ENCODE results near the gene PARVA. TPM values are rescaled to one million over a fixed set of nuclear protein-coding genes. Genes with fewer than 3 reads are reported as not detected.

Gene PARVA
- total RNA-seq, 1 experiment from 2014 or later = 29.1 TPM

DNA sequence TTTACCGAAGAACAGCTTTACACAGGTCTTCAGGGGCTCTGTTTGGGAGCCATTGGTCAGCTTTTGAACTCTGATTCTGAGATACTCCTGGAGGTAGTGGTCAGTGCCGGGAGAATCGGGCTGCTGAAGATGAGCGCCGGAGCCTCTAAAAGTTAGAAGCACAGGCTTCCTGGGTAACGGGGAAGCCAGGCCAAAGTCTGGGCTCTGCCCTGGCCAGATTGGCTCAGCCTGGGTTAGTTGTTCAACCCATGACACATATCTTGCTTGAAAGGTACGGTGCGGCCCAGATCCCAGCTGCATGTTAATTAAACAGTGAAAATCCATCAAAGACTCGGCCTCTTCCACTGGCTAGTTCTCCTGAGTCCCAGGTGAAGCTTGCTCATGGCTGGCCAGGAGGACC lies 18.0 kb downstream of the PARVA start:
- no peak overlapping the region for H3K4me3 ChIP-seq (ENCODE audit: low read depth in 2 of 2, low read length in 2 of 2)

DNA sequence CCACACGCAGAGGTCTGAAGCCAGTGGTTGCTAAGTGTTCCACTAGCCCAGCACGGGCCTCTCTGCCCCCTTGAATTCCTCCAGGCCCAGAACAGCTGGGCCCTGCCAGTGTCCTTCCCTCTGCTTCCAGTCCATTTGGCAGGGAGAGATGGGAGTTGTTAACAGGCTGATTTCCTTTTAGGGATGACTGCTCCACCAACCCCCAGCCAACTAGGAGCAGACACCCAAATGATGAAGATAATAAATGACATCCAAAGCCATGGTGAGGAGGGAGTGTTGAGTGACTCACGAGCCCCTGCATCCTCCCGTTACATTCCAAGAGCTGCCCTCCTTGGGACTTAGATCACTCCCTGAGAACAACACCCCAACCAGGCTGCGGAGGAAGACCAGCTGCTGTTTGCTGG lies 20.6 kb downstream of the PARVA start:
- intact Hi-C loops (cut with micrococcal nuclease; ENCODE audit: unreplicated experiment) (no loop called here), in situ Hi-C loops (cut with HindIII; ENCODE audit: low pct_unique_long_range_greater_than_20kb, low sequenced_read_pairs) (no loop called here)
- BruUV-seq (replicated peaks) = no TSS peak
- H3K27me3 ChIP-seq (ENCODE audit: control insufficient read depth, insufficient read depth, low read length) = no peaks in the 10 kb centered on the region
- H3K4me1 ChIP-seq (ENCODE audit: control insufficient read depth, insufficient read depth, low read length) = no peaks in the 10 kb centered on the region
- DNase-seq (ENCODE audit: low read depth, low spot score) (no peak), ATAC-seq (no peak)
- H3K27ac ChIP-seq (ENCODE audit: low read length) = no peak overlapping the region
- no peak overlapping the region for H3K4me3 ChIP-seq (ENCODE audit: low read depth in 2 of 2, low read length in 2 of 2)
- peaks cover 13% of the 10 kb centered on the region for H3K9me3 ChIP-seq (ENCODE audit: control insufficient read depth, insufficient read depth, low read depth, low read length)
- ChIA-PET CTCF (no interaction called here), POLR2A (no interaction called here)
- TF ChIP-seq SIN3A (IDR thresholded peaks at IDR 0.05; ENCODE audit: borderline replicate concordance, insufficient read depth, low read depth, low read length) (no peak), POLR2AphosphoS5 (IDR thresholded peaks at IDR 0.05; ENCODE audit: low read depth, low read length) (no peak), TCF7L2 (IDR thresholded peaks at IDR 0.05; ENCODE audit: low read depth, low read length) (no peak)
- TF ChIP-seq, protein P1, sequence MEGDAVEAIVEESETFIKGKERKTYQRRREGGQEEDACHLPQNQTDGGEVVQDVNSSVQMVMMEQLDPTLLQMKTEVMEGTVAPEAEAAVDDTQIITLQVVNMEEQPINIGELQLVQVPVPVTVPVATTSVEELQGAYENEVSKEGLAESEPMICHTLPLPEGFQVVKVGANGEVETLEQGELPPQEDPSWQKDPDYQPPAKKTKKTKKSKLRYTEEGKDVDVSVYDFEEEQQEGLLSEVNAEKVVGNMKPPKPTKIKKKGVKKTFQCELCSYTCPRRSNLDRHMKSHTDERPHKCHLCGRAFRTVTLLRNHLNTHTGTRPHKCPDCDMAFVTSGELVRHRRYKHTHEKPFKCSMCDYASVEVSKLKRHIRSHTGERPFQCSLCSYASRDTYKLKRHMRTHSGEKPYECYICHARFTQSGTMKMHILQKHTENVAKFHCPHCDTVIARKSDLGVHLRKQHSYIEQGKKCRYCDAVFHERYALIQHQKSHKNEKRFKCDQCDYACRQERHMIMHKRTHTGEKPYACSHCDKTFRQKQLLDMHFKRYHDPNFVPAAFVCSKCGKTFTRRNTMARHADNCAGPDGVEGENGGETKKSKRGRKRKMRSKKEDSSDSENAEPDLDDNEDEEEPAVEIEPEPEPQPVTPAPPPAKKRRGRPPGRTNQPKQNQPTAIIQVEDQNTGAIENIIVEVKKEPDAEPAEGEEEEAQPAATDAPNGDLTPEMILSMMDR (IDR thresholded peaks at IDR 0.05) = no peak
- TF ChIP-seq, protein P2, sequence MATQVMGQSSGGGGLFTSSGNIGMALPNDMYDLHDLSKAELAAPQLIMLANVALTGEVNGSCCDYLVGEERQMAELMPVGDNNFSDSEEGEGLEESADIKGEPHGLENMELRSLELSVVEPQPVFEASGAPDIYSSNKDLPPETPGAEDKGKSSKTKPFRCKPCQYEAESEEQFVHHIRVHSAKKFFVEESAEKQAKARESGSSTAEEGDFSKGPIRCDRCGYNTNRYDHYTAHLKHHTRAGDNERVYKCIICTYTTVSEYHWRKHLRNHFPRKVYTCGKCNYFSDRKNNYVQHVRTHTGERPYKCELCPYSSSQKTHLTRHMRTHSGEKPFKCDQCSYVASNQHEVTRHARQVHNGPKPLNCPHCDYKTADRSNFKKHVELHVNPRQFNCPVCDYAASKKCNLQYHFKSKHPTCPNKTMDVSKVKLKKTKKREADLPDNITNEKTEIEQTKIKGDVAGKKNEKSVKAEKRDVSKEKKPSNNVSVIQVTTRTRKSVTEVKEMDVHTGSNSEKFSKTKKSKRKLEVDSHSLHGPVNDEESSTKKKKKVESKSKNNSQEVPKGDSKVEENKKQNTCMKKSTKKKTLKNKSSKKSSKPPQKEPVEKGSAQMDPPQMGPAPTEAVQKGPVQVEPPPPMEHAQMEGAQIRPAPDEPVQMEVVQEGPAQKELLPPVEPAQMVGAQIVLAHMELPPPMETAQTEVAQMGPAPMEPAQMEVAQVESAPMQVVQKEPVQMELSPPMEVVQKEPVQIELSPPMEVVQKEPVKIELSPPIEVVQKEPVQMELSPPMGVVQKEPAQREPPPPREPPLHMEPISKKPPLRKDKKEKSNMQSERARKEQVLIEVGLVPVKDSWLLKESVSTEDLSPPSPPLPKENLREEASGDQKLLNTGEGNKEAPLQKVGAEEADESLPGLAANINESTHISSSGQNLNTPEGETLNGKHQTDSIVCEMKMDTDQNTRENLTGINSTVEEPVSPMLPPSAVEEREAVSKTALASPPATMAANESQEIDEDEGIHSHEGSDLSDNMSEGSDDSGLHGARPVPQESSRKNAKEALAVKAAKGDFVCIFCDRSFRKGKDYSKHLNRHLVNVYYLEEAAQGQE (IDR thresholded peaks at IDR 0.05; ENCODE audit: insufficient read depth in 1 of 2, low read depth in 2 of 2, low read length in 1 of 2) = no peak
- no peaks in the 10 kb centered on the region for H3K36me3 ChIP-seq (ENCODE audit: control insufficient read depth, insufficient read depth, low read length)

More for the DNA sequence above, 18.0 kb downstream of the PARVA start:
- POLR2A ChIA-PET = no interaction called here
- H3K27me3 ChIP-seq (ENCODE audit: control insufficient read depth, insufficient read depth, low read length) = no peaks in the 10 kb centered on the region
- CTCF ChIA-PET = no interaction called here
- intact Hi-C loops (cut with micrococcal nuclease; ENCODE audit: unreplicated experiment) (no loop called here), in situ Hi-C loops (cut with HindIII; ENCODE audit: low pct_unique_long_range_greater_than_20kb, low sequenced_read_pairs) (no loop called here)
- H3K36me3 ChIP-seq (ENCODE audit: control insufficient read depth, insufficient read depth, low read length) = no peaks in the 10 kb centered on the region
- TF ChIP-seq, protein P2 (IDR thresholded peaks at IDR 0.05; ENCODE audit: insufficient read depth in 1 of 2, low read depth in 2 of 2, low read length in 1 of 2) = no peak
- TF ChIP-seq TCF7L2 (IDR thresholded peaks at IDR 0.05; ENCODE audit: low read depth, low read length) = no peak
- TF ChIP-seq SIN3A (IDR thresholded peaks at IDR 0.05; ENCODE audit: borderline replicate concordance, insufficient read depth, low read depth, low read length) = no peak
- TF ChIP-seq, protein P1 (IDR thresholded peaks at IDR 0.05) = no peak
- no peak for TF ChIP-seq POLR2AphosphoS5 (IDR thresholded peaks at IDR 0.05; ENCODE audit: low read depth, low read length)
- no peak for DNase-seq (ENCODE audit: low read depth, low spot score)
- BruUV-seq (replicated peaks) = no TSS peak
- H3K4me1 ChIP-seq (ENCODE audit: control insufficient read depth, insufficient read depth, low read length) = no peaks in the 10 kb centered on the region
- no peak overlapping the region for H3K27ac ChIP-seq (ENCODE audit: low read length)
- peaks cover 13% of the 10 kb centered on the region for H3K9me3 ChIP-seq (ENCODE audit: control insufficient read depth, insufficient read depth, low read depth, low read length)
- ATAC-seq = no peak

Data from Panc1 (cell line).